ENCODE data around the gene OR52L1. TPM values are rescaled to one million over a fixed set of nuclear protein-coding genes. Genes with fewer than 3 reads are reported as not detected.

Gene OR52L1
- total RNA-seq = under 1 TPM in 1 of 2 donors, not detected in 1; 0.33 TPM
- not detected for polyA plus RNA-seq (2013, experiment 1 of 2)
- not detected for polyA plus RNA-seq (2013, experiment 2 of 2)
- long read RNA-seq, experiment 1 = 0 reads
- long read RNA-seq, experiment 2 = 0 reads
- long read RNA-seq, experiment 3 = 0 reads
- long read RNA-seq, experiment 4 = 0 reads

- H3K4me1 Mint-ChIP-seq = peaks cover 7% of the 10 kb centered on the region
- no peak within 1 kb of the TSS for H3K4me3 Mint-ChIP-seq
- WGBS, 2 experiments (ENCODE audit: insufficient coverage in 1 of 2, insufficient read length in 1 of 2) = 60 to 100% methylated on average over 1 of the region's 1 CpG
These were observed at the start of gene OR52L1 for GRCh38 chr11:5986885-5987284. OR52L1 (minus strand) TSS chr11:5986985; CDS start chr11:5986930, 55 bp downstream.

GRCh38 chr11:6030708-6031405, 44.1 kb upstream of the OR52L1 start, which contains the start of gene OR56A1:
OR56A1 (minus strand) TSS chr11:6030758; CDS start chr11:6027692, 3,066 bp downstream.
- no peaks in the 10 kb centered on the region for H3K36me3 Mint-ChIP-seq (ENCODE audit: low read depth)
- Histone ChIP-seq H3K4me3 (ENCODE audit: low read length) (no peak within 1 kb of the TSS), H3K36me3 (ENCODE audit: control insufficient read depth, insufficient read depth, low read length) (no peaks in the 10 kb centered on the region), H3K4me1 (ENCODE audit: control insufficient read depth, insufficient read depth, low read length) (no peaks in the 10 kb centered on the region), H3K27me3 (ENCODE audit: control insufficient read depth, insufficient read depth, low read length, poor library complexity, severe bottlenecking) (no peaks in the 10 kb centered on the region), H3K9me3 (ENCODE audit: control insufficient read depth, low read length) (no peaks in the 10 kb centered on the region), H3K9ac (ENCODE audit: extremely low read depth, low read length, poor library complexity, severe bottlenecking) (no peak within 1 kb of the TSS), H3K27ac (ENCODE audit: low read depth, low read length) (no peak within 1 kb of the TSS)
- 88 to 100% methylated on average over 1 of the region's 1 CpG for WGBS, 2 experiments (ENCODE audit: insufficient coverage in 1 of 2, insufficient read length in 1 of 2)
- no peaks in the 10 kb centered on the region for H3K4me1 Mint-ChIP-seq
- no peak within 1 kb of the TSS for H3K27ac Mint-ChIP-seq
- DNase-seq = no peak
- H3K27me3 Mint-ChIP-seq (ENCODE audit: insufficient read depth) = no peaks in the 10 kb centered on the region
- H3K9me3 Mint-ChIP-seq = no peaks in the 10 kb centered on the region
- TF ChIP-seq CTCF (conservative IDR thresholded peaks at IDR 0.05) = no peak
- H3K4me3 Mint-ChIP-seq = no peak within 1 kb of the TSS

More at GRCh38 chr11:5986885-5987284, at the start of gene OR52L1:
- Histone ChIP-seq H3K36me3 (ENCODE audit: control insufficient read depth, insufficient read depth, low read length) (no peaks in the 10 kb centered on the region), H3K27ac (ENCODE audit: low read depth, low read length) (no peak within 1 kb of the TSS), H3K27me3 (ENCODE audit: control insufficient read depth, insufficient read depth, low read length, poor library complexity, severe bottlenecking) (peaks cover 4% of the 10 kb centered on the region), H3K9me3 (ENCODE audit: control insufficient read depth, low read length) (no peaks in the 10 kb centered on the region), H3K9ac (ENCODE audit: extremely low read depth, low read length, poor library complexity, severe bottlenecking) (no peak within 1 kb of the TSS), H3K4me3 (ENCODE audit: low read length) (no peak within 1 kb of the TSS), H3K4me1 (ENCODE audit: control insufficient read depth, insufficient read depth, low read length) (peaks cover 4% of the 10 kb centered on the region)
- Mint-ChIP-seq H3K9me3 (no peaks in the 10 kb centered on the region), H3K27ac (no peak within 1 kb of the TSS), H3K36me3 (ENCODE audit: low read depth) (no peaks in the 10 kb centered on the region), H3K27me3 (ENCODE audit: insufficient read depth) (peaks cover 1% of the 10 kb centered on the region)
- DNase-seq = no peak
- TF ChIP-seq CTCF (conservative IDR thresholded peaks at IDR 0.05) = no peak

GRCh38 chr11:6027501-6027900, 40.7 kb upstream of the OR52L1 start:
- Mint-ChIP-seq H3K36me3 (ENCODE audit: low read depth) (no peaks in the 10 kb centered on the region), H3K27me3 (ENCODE audit: insufficient read depth) (no peaks in the 10 kb centered on the region), H3K4me3 (no peak overlapping the region), H3K9me3 (no peaks in the 10 kb centered on the region), H3K4me1 (peaks cover 13% of the 10 kb centered on the region), H3K27ac (no peak overlapping the region)
- no peak overlapping the region for H3K4me3 ChIP-seq (ENCODE audit: low read length)
- no peak for DNase-seq
- no peak for TF ChIP-seq CTCF (conservative IDR thresholded peaks at IDR 0.05)
- peaks cover 2% of the 10 kb centered on the region for H3K4me1 ChIP-seq (ENCODE audit: control insufficient read depth, insufficient read depth, low read length)
- H3K27me3 ChIP-seq (ENCODE audit: control insufficient read depth, insufficient read depth, low read length, poor library complexity, severe bottlenecking) = no peaks in the 10 kb centered on the region
- WGBS, 2 experiments (ENCODE audit: insufficient coverage in 1 of 2, insufficient read length in 1 of 2) = 94% methylated on average over 1 of the region's 1 CpG; no CpG with 5 or more reads in 1 of the 2 experiments
- no peak overlapping the region for H3K9ac ChIP-seq (ENCODE audit: extremely low read depth, low read length, poor library complexity, severe bottlenecking)
- no peak overlapping the region for H3K27ac ChIP-seq (ENCODE audit: low read depth, low read length)
- H3K36me3 ChIP-seq (ENCODE audit: control insufficient read depth, insufficient read depth, low read length) = no peaks in the 10 kb centered on the region
- no peaks in the 10 kb centered on the region for H3K9me3 ChIP-seq (ENCODE audit: control insufficient read depth, low read length)
